T1000 (cell line): ENCODE measurements around the gene MMP25.

ENCODE experiments used
- DNase-seq: peaks from one replicate; lab custom pipeline; 2025; ENCODE audit warnings: mixed read lengths; lab: John Stamatoyannopoulos, UW

Gene MMP25

GRCh38 chr16:3045758-3046640 is at the start of gene MMP25:
MMP25 (plus strand) TSS chr16:3046561; CDS start chr16:3046918, 357 bp downstream.
- no peak for DNase-seq

- DNase-seq, result no peak
Measured at GRCh38 chr16:2999929-3000328, 46.4 kb upstream of the MMP25 start.

- no peak for DNase-seq
Measured at GRCh38 chr16:3000540-3000939, 45.8 kb upstream of the MMP25 start.

- no peak for DNase-seq
Measured at GRCh38 chr16:3001316-3001715, 45.0 kb upstream of the MMP25 start.

- peak; percentile 96 for DNase-seq
Measured at GRCh38 chr16:3003582-3004270, 42.6 kb upstream of the MMP25 start.

- DNase-seq, result no peak
Measured at GRCh38 chr16:3004319-3004718, 42.0 kb upstream of the MMP25 start.

- no peak for DNase-seq
Measured at GRCh38 chr16:3004781-3005284, 41.5 kb upstream of the MMP25 start.

- no peak for DNase-seq
Measured at GRCh38 chr16:3007059-3007956, 39.1 kb upstream of the MMP25 start.

GRCh38 chr16:3007957-3008689 is 38.2 kb upstream of the MMP25 start:
- no peak for DNase-seq

GRCh38 chr16:3008690-3009037 is 37.7 kb upstream of the MMP25 start:
- DNase-seq, result no peak

GRCh38 chr16:3009568-3010390 is 36.6 kb upstream of the MMP25 start:
- no peak for DNase-seq

- no peak for DNase-seq
Measured at GRCh38 chr16:3010510-3010909, 35.9 kb upstream of the MMP25 start.

- DNase-seq, result no peak
Measured at GRCh38 chr16:3012246-3012645, 34.1 kb upstream of the MMP25 start.

- no peak for DNase-seq
Measured at GRCh38 chr16:3012828-3013420, 33.4 kb upstream of the MMP25 start, which contains the start of gene CLDN9. CLDN9 (plus strand) TSS chr16:3012923; CDS start chr16:3013363, 440 bp downstream.

- DNase-seq, result no peak
Measured at GRCh38 chr16:3013491-3013951, 32.8 kb upstream of the MMP25 start.

GRCh38 chr16:3013998-3014690 is 32.2 kb upstream of the MMP25 start:
- DNase-seq, result no peak

GRCh38 chr16:3014971-3015370 is 31.4 kb upstream of the MMP25 start:
- DNase-seq, result no peak

- no peak for DNase-seq
Measured at GRCh38 chr16:3015865-3016521, 30.4 kb upstream of the MMP25 start.

- DNase-seq, result no peak
Measured at GRCh38 chr16:3017344-3017743, 29.0 kb upstream of the MMP25 start.
